A549 (cell line): ENCODE results near the gene MAGEC1. TPM values are rescaled to one million over a fixed set of nuclear protein-coding genes. Genes with fewer than 3 reads are reported as not detected.

Experiments used
- ATAC-seq, 2 experiments: fragments of 200-7000 bp in 1 of 2; fragments of >200 bp in 1 of 2; cut with Nextera tagmentation in 1 of 2; cut with Tn5 transposase in 1 of 2; 3 replicates each; pipeline versions ENCODE4 v1.8.0 to v1.9.1; 2018 to 2020; ENCODE audit warnings: mild to moderate bottlenecking in 1 of 2, moderate library complexity in 1 of 2
- CTCF ChIA-PET: fragments of 300-600 bp; sonication (Branson Sonifier 250); formaldehyde crosslinking; extraction: SDS; loops from one replicate; lab custom pipeline; 2021; ENCODE audit warnings: antibody characterized with exemption, inconsistent platforms; lab: Yijun Ruan, JAX
- POLR2A ChIA-PET: fragments of 350-600 bp; formaldehyde crosslinking; extraction: SDS; loops from one replicate; lab custom pipeline; 2021; ENCODE audit warnings: antibody characterized with exemption, inconsistent platforms; lab: Yijun Ruan, JAX
- DNase-seq, 2 experiments: peaks; one replicate each; pipeline versions ENCODE4 v3.0.0 to v3.0.0-alpha.2; 2011 to 2016; ENCODE audit warnings: low read depth in 1 of 2, low spot score in 1 of 2
- FAIRE-seq: peaks from 2 replicates; lab custom pipeline; 2011; peaks lifted over from hg19 to GRCh38; lab: Jason Lieb, UNC
- H3K27ac ChIP-seq, 2 experiments: fragments of >200 bp; sonication (Bioruptor Twin); formaldehyde crosslinking; 3 replicates each; pipeline ENCODE4 v1.5.1; 2016 to 2017
- H3K4me1 ChIP-seq: fragments of >200 bp; sonication (Bioruptor Twin); formaldehyde crosslinking; 3 replicates; pipeline ENCODE4 v1.6.1; 2016
- H3K4me2 ChIP-seq: fragments of >200 bp; sonication (Bioruptor Twin); formaldehyde crosslinking; 3 replicates; pipeline ENCODE4 v1.6.1; 2016
- H3K4me3 ChIP-seq: fragments of >200 bp; sonication (Bioruptor Twin); formaldehyde crosslinking; 3 replicates; pipeline ENCODE4 v1.5.1; 2016
- H3K9me3 ChIP-seq: fragments of >200 bp; sonication (Bioruptor Twin); formaldehyde crosslinking; 3 replicates; pipeline ENCODE4 v1.6.1; 2016
- CEBPB ChIP-seq, 2 experiments: fragments of >200 bp in 1 of 2; sonication (Bioruptor Twin) in 1 of 2; formaldehyde crosslinking in 1 of 2; IDR thresholded peaks; 2 replicates each; pipeline ENCODE4 v1.6.1; 2012 to 2016
- E2F6 ChIP-seq: IDR thresholded peaks from 2 replicates; pipeline ENCODE4 v1.6.1; 2012; ENCODE audit warnings: low read depth, borderline replicate concordance
- EHF ChIP-seq: fragments of 250-450 bp; sonication (Bioruptor Pico); IDR thresholded peaks from 2 replicates; pipeline ENCODE4 v1.5.0; 2020; ENCODE audit warnings: mild to moderate bottlenecking
- EP300 ChIP-seq, 2 experiments: fragments of >200 bp; sonication (Bioruptor Twin); formaldehyde crosslinking; IDR thresholded peaks; 2 replicates in 1 of 2; 3 replicates in 1 of 2; pipeline ENCODE4 v1.6.1; 2016 to 2017
- ESRRA ChIP-seq: fragments of 150-350 bp; IDR thresholded peaks from 2 replicates; pipeline ENCODE4 v1.6.1; 2014; ENCODE audit warnings: mild to moderate bottlenecking, low read length, borderline replicate concordance
- GATA3 ChIP-seq: IDR thresholded peaks from 2 replicates; pipeline ENCODE4 v1.6.1; 2012; ENCODE audit warnings: borderline replicate concordance
- HDAC2 ChIP-seq: fragments of 200-600 bp; sonication (generic); IDR thresholded peaks from 2 replicates; pipeline ENCODE4 v1.6.1; 2016
- HOXA7 ChIP-seq: fragments of 250-450 bp; sonication (Bioruptor Pico); IDR thresholded peaks from 2 replicates; pipeline ENCODE4 v1.5.0; 2020; ENCODE audit warnings: mild to moderate bottlenecking, moderate library complexity
- HOXB13 ChIP-seq: fragments of 250-450 bp; sonication (Bioruptor Pico); IDR thresholded peaks from 2 replicates; pipeline ENCODE4 v1.5.0; 2020; ENCODE audit warnings: low read depth, mild to moderate bottlenecking, moderate library complexity
- HOXB5 ChIP-seq: fragments of 250-450 bp; sonication (Bioruptor Pico); IDR thresholded peaks from 2 replicates; pipeline ENCODE4 v1.5.0; 2020; ENCODE audit warnings: mild to moderate bottlenecking, moderate library complexity
- KDM1A ChIP-seq: fragments of 200-600 bp; sonication (generic); IDR thresholded peaks from 2 replicates; pipeline ENCODE4 v1.6.1; 2016; ENCODE audit warnings: low read depth, mild to moderate bottlenecking
- KDM5A ChIP-seq: fragments of 200-600 bp; sonication (generic); IDR thresholded peaks from 2 replicates; pipeline ENCODE4 v1.6.1; 2016; ENCODE audit warnings: antibody characterized with exemption, mild to moderate bottlenecking
- MYC ChIP-seq: IDR thresholded peaks from 2 replicates; pipeline ENCODE4 v1.6.1; 2012; ENCODE audit warnings: mild to moderate bottlenecking, inconsistent platforms, low read length, improper control_type of control experiment, borderline replicate concordance
- NFE2L2 ChIP-seq: fragments of 150-350 bp; conservative IDR thresholded peaks from 2 replicates; pipeline ENCODE4 v1.6.1; 2014; ENCODE audit warnings: low read length
- NPAS2 ChIP-seq: fragments of 250-450 bp; sonication (Bioruptor Pico); IDR thresholded peaks from 2 replicates; pipeline ENCODE4 v1.8.0; 2022; ENCODE audit warnings: mild to moderate bottlenecking, moderate library complexity, borderline replicate concordance
- NR3C1 ChIP-seq: fragments of >200 bp; sonication (Bioruptor Twin); formaldehyde crosslinking; IDR thresholded peaks from 3 replicates; pipeline ENCODE4 v1.6.1; 2017
- PHF8 ChIP-seq: fragments of 200-600 bp; sonication (generic); IDR thresholded peaks from 2 replicates; pipeline ENCODE4 v1.6.1; 2016; ENCODE audit warnings: low read depth, mild to moderate bottlenecking, antibody characterized with exemption, moderate library complexity, borderline replicate concordance
- POLR2A ChIP-seq: IDR thresholded peaks from 2 replicates; pipeline ENCODE4 v1.6.1; 2012; ENCODE audit warnings: mild to moderate bottlenecking, low read length
- POLR2AphosphoS2 ChIP-seq: conservative IDR thresholded peaks from 2 replicates; pipeline ENCODE4 v1.6.1; 2012; ENCODE audit warnings: low read length, improper control_type of control experiment, inconsistent platforms
- RAD21 ChIP-seq, 2 experiments: fragments of >200 bp in 1 of 2; sonication (Bioruptor Twin) in 1 of 2; formaldehyde crosslinking in 1 of 2; IDR thresholded peaks in 1 of 2; conservative IDR thresholded peaks in 1 of 2; 2 replicates in 1 of 2; 3 replicates in 1 of 2; pipeline ENCODE4 v1.6.1; 2012 to 2018; ENCODE audit warnings: inconsistent platforms in 1 of 2
- RARB ChIP-seq: fragments of 250-450 bp; sonication (Bioruptor Pico); IDR thresholded peaks from 2 replicates; pipeline ENCODE4 v1.8.0; 2021; ENCODE audit warnings: mild to moderate bottlenecking, moderate library complexity
- RCOR1 ChIP-seq: fragments of 150-350 bp; IDR thresholded peaks from 2 replicates; pipeline ENCODE4 v1.6.1; 2014; ENCODE audit warnings: antibody characterized with exemption, low read length, low read depth
- RFX5 ChIP-seq: fragments of 450-650 bp; IDR thresholded peaks from 2 replicates; pipeline ENCODE4 v1.7.1; 2014; ENCODE audit warnings: antibody characterized with exemption, mild to moderate bottlenecking, moderate library complexity
- RNF2 ChIP-seq: fragments of 200-600 bp; sonication (generic); IDR thresholded peaks from 2 replicates; pipeline ENCODE4 v1.6.1; 2016; ENCODE audit warnings: low read depth, mild to moderate bottlenecking, antibody characterized with exemption, moderate library complexity, borderline replicate concordance
- SREBF2 ChIP-seq: fragments of 450-650 bp; IDR thresholded peaks from 2 replicates; pipeline ENCODE4 v1.6.1; 2014; ENCODE audit warnings: mild to moderate bottlenecking, moderate library complexity
- TP53 ChIP-seq: fragments of 250-450 bp; sonication (Bioruptor Pico); IDR thresholded peaks from 2 replicates; pipeline ENCODE4 v1.5.0; 2021; ENCODE audit warnings: mild to moderate bottlenecking, moderate library complexity
- ZC3H11A ChIP-seq: fragments of 450-650 bp; IDR thresholded peaks from 2 replicates; pipeline ENCODE4 v1.6.1; 2014; ENCODE audit warnings: antibody characterized with exemption, mild to moderate bottlenecking
- ZSCAN20 ChIP-seq: fragments of 250-450 bp; sonication (Bioruptor Pico); IDR thresholded peaks from 2 replicates; pipeline ENCODE4 v1.8.0; 2022; ENCODE audit warnings: mild to moderate bottlenecking, moderate library complexity
- WGBS: methylation state at CpG from one replicate; pipeline ENCODE4 v1.1.6; 2017; ENCODE audit errors: missing lambda C conversion rate; 5-methylcytosine and 5-hydroxymethylcytosine counted together
- polyA plus RNA-seq, 4 experiments: library from polyadenylated mRNA; depleted of rRNA in 3 of 4; stranded (reverse); fragments of >200 nt; fragmentation: RNase III in 1 of 4; extraction: RNeasy Plus Mini Kit Qiagen cat#74134 plus additional on column Dnase treatment in 1 of 4; gene quantifications; 2 replicates in 3 of 4; 3 replicates in 1 of 4; pipeline ENCODE4 v1.2.3, GENCODE V29; 2011 to 2017
- TF ChIP-seq, protein P1 (sequence below): IDR thresholded peaks from 2 replicates; pipeline ENCODE4 v1.6.1; 2012
- TF ChIP-seq, protein P2 (sequence below): fragments of 200-600 bp; sonication (generic); IDR thresholded peaks from 2 replicates; pipeline ENCODE4 v1.6.1; 2016; ENCODE audit warnings: antibody characterized with exemption, mild to moderate bottlenecking, moderate library complexity
- TF ChIP-seq, protein P3 (sequence below): IDR thresholded peaks from 2 replicates; pipeline ENCODE4 v1.6.1; 2012

Gene MAGEC1
- polyA plus RNA-seq, 2 of the 4 experiments (the other 2 are of a cell fraction) = not detected

DNA sequence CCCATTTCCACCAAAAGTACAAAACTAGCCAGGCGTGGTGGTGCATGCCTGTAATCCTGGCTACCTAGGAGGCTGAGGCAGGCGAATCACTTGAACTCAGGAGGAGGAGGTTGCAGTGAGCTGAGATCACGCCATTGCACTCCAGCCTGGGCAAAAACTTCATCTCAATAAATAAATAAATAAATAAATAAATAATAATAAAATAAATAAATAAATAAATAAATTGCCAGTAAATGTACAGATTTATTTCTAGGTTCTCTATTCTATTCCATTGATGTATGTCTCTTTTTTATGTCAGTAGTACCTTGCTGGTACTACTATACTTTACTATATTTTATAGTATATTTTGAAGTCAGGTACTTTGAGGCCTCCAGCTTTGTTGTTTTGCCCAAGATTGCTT, 43.7 kb downstream of the MAGEC1 start:
- no peaks in the 10 kb centered on the region for H3K4me1 ChIP-seq
- H3K27ac ChIP-seq = no peak overlapping the region
- POLR2A ChIA-PET = no interaction called here
- no peak overlapping the region for H3K4me3 ChIP-seq
- FAIRE-seq (no peak), DNase-seq (no peak), ATAC-seq (no peak)
- no peak overlapping the region for H3K4me2 ChIP-seq
- H3K9me3 ChIP-seq = no peaks in the 10 kb centered on the region
- CTCF ChIA-PET = no interaction called here
- TF ChIP-seq NR3C1 (no peak), NFE2L2 (no peak), HOXB13 (CRISPR knock-in tag) (no peak), E2F6 (no peak), SREBF2 (no peak), EHF (CRISPR knock-in tag) (no peak), RFX5 (no peak), POLR2A (no peak), KDM1A (no peak), ZC3H11A (no peak), RARB (CRISPR knock-in tag) (no peak), RAD21 (conservative IDR thresholded peaks at IDR 0.05 in 1 of 2, IDR thresholded peaks at IDR 0.05 in 1 of 2) (no peak), PHF8 (no peak), ESRRA (no peak), CEBPB (IDR thresholded peaks at IDR 0.05) (no peak), RNF2 (no peak), KDM5A (no peak)
- TF ChIP-seq, protein P1, sequence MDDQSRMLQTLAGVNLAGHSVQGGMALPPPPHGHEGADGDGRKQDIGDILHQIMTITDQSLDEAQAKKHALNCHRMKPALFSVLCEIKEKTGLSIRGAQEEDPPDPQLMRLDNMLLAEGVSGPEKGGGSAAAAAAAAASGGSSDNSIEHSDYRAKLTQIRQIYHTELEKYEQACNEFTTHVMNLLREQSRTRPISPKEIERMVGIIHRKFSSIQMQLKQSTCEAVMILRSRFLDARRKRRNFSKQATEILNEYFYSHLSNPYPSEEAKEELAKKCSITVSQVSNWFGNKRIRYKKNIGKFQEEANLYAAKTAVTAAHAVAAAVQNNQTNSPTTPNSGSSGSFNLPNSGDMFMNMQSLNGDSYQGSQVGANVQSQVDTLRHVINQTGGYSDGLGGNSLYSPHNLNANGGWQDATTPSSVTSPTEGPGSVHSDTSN = no peak
- TF ChIP-seq, protein P2, sequence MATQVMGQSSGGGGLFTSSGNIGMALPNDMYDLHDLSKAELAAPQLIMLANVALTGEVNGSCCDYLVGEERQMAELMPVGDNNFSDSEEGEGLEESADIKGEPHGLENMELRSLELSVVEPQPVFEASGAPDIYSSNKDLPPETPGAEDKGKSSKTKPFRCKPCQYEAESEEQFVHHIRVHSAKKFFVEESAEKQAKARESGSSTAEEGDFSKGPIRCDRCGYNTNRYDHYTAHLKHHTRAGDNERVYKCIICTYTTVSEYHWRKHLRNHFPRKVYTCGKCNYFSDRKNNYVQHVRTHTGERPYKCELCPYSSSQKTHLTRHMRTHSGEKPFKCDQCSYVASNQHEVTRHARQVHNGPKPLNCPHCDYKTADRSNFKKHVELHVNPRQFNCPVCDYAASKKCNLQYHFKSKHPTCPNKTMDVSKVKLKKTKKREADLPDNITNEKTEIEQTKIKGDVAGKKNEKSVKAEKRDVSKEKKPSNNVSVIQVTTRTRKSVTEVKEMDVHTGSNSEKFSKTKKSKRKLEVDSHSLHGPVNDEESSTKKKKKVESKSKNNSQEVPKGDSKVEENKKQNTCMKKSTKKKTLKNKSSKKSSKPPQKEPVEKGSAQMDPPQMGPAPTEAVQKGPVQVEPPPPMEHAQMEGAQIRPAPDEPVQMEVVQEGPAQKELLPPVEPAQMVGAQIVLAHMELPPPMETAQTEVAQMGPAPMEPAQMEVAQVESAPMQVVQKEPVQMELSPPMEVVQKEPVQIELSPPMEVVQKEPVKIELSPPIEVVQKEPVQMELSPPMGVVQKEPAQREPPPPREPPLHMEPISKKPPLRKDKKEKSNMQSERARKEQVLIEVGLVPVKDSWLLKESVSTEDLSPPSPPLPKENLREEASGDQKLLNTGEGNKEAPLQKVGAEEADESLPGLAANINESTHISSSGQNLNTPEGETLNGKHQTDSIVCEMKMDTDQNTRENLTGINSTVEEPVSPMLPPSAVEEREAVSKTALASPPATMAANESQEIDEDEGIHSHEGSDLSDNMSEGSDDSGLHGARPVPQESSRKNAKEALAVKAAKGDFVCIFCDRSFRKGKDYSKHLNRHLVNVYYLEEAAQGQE = no peak
- 64% methylated on average over 2 of the region's 3 CpGs for WGBS

- CTCF ChIA-PET = no interaction called here
- no peak for FAIRE-seq
- ATAC-seq = no peak
- Histone ChIP-seq H3K27ac (no peak overlapping the region), H3K9me3 (no peaks in the 10 kb centered on the region), H3K4me1 (no peaks in the 10 kb centered on the region)
- DNase-seq = no peak
- WGBS = no CpG with 5 or more reads among the region's 5 CpGs
- TF ChIP-seq EP300 (IDR thresholded peaks at IDR 0.05) = no peak
- TF ChIP-seq PHF8 = no peak
- TF ChIP-seq POLR2AphosphoS2 = no peak
- TF ChIP-seq GATA3 = no peak
- TF ChIP-seq, protein P1 = no peak
- no peak for TF ChIP-seq NFE2L2
- TF ChIP-seq NR3C1 = no peak
- no peak for TF ChIP-seq HOXA7 (CRISPR knock-in tag)
- no peak for TF ChIP-seq RCOR1
- no peak for TF ChIP-seq MYC
- TF ChIP-seq HDAC2 = no peak
- no peak for TF ChIP-seq CEBPB (IDR thresholded peaks at IDR 0.05)
- TF ChIP-seq, protein P3, sequence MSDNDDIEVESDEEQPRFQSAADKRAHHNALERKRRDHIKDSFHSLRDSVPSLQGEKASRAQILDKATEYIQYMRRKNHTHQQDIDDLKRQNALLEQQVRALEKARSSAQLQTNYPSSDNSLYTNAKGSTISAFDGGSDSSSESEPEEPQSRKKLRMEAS = no peak
- no peak for TF ChIP-seq NPAS2 (CRISPR knock-in tag)
- no peak for TF ChIP-seq ZSCAN20 (CRISPR knock-in tag)
- no peak for TF ChIP-seq HOXB5 (CRISPR knock-in tag)
- TF ChIP-seq TP53 (CRISPR knock-in tag) = no peak
- TF ChIP-seq, all 56 proteins: peak for 0
- no peak overlapping the region for H3K4me3 ChIP-seq
- no peak overlapping the region for H3K4me2 ChIP-seq
- POLR2A ChIA-PET = no interaction called here
These were observed 48.9 kb downstream of the MAGEC1 start for GRCh38 chrX:141952603-141953002.
